Skeletal muscle cell (primary cell): ENCODE results near the gene DHRS11.

ENCODE experiments used
- DNase-seq: peaks from one replicate; pipeline ENCODE4 v3.0.0-alpha.2; 2010; ENCODE audit warnings: low read depth
- H3K4me3 ChIP-seq: 2 replicates; pipeline ENCODE4 v1.5.1; 2011; ENCODE audit warnings: low read depth, mild to moderate bottlenecking, control low read depth, low read length, moderate library complexity

Gene DHRS11

GRCh38 chr17:36611345-36612072, 19.8 kb downstream of the DHRS11 start:
- H3K4me3 ChIP-seq: no peak overlapping the region
- peak; percentile 60 for DNase-seq

- no peak for DNase-seq
- H3K4me3 ChIP-seq: no peak overlapping the region
Observed at GRCh38 chr17:36612323-36612722, 20.6 kb downstream of the DHRS11 start.

GRCh38 chr17:36613155-36613554, 21.5 kb downstream of the DHRS11 start:
- no peak for DNase-seq
- no peak overlapping the region for H3K4me3 ChIP-seq

GRCh38 chr17:36614081-36614480, 22.4 kb downstream of the DHRS11 start:
- no peak for DNase-seq
- no peak overlapping the region for H3K4me3 ChIP-seq

GRCh38 chr17:36614933-36615332, 23.3 kb downstream of the DHRS11 start:
- DNase-seq: no peak
- no peak overlapping the region for H3K4me3 ChIP-seq

DNA sequence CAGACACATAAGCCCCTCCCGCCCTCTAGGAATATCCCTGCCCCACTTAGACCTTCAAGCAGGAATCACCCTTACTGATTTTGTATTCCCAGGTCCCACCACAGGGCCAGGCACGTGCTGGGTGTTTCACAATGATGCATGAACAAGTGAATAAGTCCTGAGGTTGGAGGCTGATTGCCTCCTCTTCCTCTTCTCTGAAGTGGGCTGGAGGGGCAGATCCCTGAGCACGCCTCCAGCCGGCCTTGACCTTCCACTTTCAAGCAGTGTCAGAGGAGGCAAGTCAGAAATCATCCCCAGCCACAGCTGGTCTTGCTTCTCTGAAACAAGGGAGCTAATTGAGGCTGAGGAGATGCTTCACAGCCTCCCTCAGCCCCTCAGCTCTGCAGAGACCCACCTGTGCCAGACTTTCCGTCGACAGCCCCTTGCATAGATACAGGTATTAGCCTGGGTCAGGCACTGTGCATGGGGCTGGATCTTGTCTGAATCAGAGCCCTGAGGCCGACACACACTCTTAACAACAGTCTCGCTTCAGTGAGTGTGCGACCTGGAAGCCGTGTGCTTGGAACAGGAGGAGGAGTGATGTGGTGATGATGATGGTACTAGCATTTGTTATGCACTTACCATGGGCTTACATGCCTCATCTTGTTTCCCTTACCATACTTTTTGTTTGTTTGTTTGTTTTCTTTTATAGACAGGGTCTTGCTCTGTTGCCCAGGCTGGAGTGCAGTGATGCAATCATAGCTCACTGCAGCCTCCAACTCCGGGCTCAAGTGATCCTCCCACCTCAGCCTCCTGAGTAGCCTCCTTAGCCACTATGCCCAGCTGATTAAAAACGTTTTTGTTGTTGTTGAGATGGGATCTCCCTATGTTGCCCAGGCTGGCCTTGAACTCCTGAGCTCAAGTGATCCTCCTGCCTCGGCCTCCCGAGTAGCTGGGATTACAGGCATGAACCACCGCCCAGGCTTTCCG, 24.7 kb downstream of the DHRS11 start:
- H3K4me3 ChIP-seq: no peak overlapping the region
- no peak for DNase-seq

DNA sequence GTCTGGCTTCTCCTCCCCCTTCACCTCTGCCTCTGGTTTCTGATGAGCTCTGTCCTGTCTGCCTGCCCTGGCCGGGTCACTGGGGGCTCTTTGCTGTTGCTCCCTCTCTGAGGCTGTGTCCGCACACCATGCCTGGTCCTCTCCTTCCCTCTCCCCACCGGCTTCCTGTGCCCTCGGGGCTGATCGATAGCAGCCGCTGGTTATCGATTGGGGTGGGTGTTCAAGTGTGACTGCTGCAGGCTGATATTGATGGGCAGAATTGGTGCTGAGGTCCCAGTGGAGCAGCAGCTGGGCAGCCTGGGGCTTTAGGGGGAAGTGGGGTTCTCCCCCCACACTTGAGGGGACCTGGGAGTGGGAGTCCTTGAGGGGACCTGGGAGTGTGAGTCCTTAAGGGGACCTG, 26.1 kb downstream of the DHRS11 start:
- no peak for DNase-seq

DNA sequence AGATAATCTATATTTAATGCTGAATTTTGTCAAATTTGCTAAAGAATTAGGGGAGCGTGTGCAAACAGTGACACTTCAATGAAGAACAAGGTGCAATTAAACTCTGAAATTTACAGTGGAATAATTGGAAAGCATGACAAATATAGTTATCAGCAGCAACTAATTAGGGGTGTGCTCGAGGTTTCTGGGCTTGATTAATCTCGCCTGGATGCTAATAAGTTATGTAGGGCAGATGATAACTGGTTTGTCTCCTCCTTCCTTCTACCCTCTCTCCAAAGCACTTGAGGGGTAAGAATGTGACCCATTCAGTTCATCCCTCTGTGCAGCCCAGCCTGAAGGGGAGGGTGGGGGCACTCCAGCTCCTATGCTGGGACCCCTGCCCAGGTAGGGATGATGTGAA, 31.6 kb downstream of the DHRS11 start:
- no peak for DNase-seq
- H3K4me3 ChIP-seq: no peak overlapping the region

More for the DNA sequence above, 26.1 kb downstream of the DHRS11 start:
- no peak overlapping the region for H3K4me3 ChIP-seq

GRCh38 chr17:36625188-36625587, 33.5 kb downstream of the DHRS11 start:
- no peak overlapping the region for H3K4me3 ChIP-seq
- DNase-seq: no peak

- DNase-seq: no peak
- H3K4me3 ChIP-seq: no peak overlapping the region
Observed at GRCh38 chr17:36627101-36627500, 35.4 kb downstream of the DHRS11 start.

DNA sequence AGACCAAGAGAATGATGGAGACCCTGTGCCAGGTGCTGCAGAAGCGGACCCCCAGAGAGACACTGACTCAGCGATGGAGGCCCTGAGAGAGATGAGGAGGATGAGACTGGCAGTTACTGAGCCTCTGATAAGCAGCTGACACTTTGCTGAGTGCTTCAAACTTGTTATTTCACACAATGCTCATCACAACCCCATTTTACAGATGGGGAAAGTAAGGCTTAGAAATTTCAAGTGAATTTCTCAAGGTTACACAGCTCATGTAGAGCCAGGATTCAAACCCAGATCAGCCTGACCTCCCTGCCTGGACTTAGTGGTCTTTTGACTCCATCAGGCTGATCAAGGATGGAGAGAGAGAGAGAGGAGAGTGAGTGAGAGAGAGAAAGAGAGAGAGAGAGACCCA, 36.9 kb downstream of the DHRS11 start:
- H3K4me3 ChIP-seq: no peak overlapping the region
- no peak for DNase-seq

DNA sequence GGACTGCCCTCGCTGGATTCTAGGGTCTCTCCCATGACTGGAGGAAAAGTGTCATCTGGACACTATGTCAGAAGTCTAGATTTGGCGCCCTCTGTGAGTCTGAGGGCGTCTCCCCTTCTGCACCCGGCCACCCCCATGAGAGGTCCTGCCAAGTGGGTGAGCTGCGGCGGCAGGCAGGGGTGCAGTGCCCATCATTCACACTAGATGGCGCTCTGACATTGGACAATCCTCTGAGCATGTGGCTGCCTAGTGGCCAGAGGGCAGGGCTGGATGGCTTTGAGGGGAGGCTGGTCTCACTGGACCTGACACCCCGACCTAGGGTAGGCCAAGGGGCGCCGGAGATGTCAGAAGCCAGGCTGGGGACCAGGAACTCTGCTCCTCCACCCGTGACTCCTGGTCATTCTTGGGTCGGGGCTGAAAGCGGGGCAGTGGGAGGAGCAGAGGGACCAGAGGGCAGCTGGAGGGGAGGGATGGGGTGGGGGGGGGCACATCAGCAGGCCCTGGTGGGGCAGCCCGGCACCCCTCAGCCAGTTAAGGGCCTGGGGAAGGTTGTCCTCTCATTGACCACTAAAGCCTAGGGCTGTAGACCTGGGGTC, 37.7 kb downstream of the DHRS11 start:
- no peak overlapping the region for H3K4me3 ChIP-seq
- no peak for DNase-seq

DNA sequence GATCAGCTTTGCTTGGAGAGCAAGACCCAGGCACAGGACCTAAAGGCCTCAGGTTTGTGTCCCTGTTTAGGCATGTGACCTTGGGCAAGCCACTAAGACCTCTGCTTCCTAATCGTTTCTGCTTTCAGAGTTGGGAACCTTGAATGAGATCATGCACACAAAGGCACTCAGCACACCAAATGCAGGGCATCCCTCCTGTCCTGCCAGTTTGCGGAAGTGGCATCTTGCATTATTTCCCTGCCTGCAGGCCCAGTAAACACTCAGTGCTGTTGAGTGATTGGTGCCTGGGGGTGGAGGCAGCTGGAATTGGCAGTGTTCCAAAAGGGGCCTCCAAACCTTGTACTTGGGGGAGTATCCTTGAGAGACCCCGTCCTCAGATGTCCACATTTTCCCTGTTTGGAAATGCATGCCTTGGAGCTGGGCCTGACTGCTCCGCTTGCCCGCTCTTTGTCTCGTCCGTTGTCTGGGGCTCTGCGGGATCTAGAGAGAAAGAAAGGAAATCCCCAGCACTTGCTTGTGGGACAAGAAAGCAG, 38.4 kb downstream of the DHRS11 start:
- no peak overlapping the region for H3K4me3 ChIP-seq
- DNase-seq: no peak

DNA sequence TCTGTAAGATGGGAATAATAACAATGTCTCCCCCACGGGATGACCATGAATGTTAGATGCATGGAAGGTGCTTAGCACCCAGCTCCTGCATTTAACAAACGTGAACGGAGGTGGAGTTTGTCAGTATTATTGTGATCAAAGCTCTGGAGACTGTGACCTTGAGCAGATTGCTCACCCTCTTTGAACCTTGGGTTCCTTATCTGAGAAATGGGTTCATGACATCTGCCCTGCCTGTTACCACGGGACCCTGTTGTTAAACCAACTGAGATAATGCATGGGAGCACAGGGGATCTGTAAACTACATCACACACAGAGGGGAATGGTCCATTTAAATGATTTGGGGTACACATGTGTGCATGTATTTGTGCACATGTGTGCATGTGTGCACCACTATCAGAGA, 39.3 kb downstream of the DHRS11 start:
- H3K4me3 ChIP-seq: no peak overlapping the region

DNA sequence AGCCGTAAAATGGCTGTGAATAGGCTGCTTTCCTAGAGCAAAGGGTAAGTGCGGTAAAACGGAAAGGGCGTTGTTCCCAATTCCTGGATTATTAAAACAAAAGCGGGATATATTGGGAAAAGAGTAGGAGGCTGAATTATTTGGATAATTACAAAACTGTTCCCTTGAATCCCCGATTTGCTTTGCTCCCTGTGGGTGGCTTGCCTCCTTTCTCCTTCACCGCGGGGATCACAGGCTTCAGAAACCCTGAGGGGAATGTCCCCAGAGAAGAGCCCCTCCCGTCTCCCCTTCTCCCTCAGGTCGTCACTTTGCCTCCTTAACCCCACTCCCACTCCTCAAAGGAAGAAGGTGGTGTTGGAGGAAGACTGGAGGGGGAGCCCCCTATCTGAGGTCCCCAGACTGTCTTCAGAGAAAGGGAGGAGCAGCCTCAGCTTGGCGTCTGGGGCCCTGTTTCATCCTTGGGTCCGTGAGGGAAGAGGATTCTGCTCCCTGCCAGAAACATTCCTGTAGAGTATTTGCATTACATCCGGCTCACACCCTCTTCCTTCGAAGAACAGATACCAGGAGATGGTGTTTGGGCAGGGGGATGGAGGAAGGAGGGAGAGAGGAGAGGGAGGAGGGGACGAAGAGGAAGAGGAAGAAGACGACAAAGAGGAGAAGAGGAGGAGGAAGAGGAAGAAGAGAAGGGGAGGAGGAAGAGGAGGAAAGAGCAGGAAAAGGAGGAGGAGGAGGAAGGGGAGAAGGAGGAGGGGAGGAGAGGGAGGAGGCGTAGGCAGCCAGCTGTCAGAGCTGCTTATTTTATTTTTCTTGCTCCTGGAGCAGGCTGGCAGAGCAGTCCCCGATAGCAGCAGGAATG, 41.5 kb downstream of the DHRS11 start:
- H3K4me3 ChIP-seq: no peak overlapping the region
- no peak for DNase-seq

More for the DNA sequence above, 39.3 kb downstream of the DHRS11 start:
- DNase-seq: no peak

GRCh38 chr17:36640346-36640745, 48.7 kb downstream of the DHRS11 start:
- DNase-seq: no peak
- no peak overlapping the region for H3K4me3 ChIP-seq

GRCh38 chr17:36640836-36641235, 49.2 kb downstream of the DHRS11 start:
- H3K4me3 ChIP-seq: no peak overlapping the region
- DNase-seq: no peak

- H3K4me3 ChIP-seq: peak overlapping the region; percentile 29
- no peak for DNase-seq
Observed at GRCh38 chr17:36641331-36641876, 49.7 kb downstream of the DHRS11 start.
